H1 (cell line): Measurements from ENCODE around the gene ZDHHC22. TPM values are rescaled to one million over a fixed set of nuclear protein-coding genes. Genes with fewer than 3 reads are reported as not detected.

Source experiments
- CTCF ChIA-PET: fragments of 300-600 bp; sonication (Branson Sonifier 250); formaldehyde crosslinking; loops from one replicate; lab custom pipeline; 2021; ENCODE audit not compliant: partially characterized antibody; lab: Charles Lee
- POLR2A ChIA-PET: fragments of 300-600 bp; sonication (Branson Sonifier 250); formaldehyde crosslinking; loops from one replicate; lab custom pipeline; 2021; ENCODE audit warnings: inconsistent platforms; ENCODE audit not compliant: partially characterized antibody; lab: Charles Lee
- DNase-seq, 2 experiments: peaks; one replicate each; pipeline versions ENCODE4 v3.0.0 to v3.0.0-alpha.2; 2010 to 2022; ENCODE audit warnings: low spot score in 2 of 2, low read depth in 1 of 2, mixed read lengths in 1 of 2
- FAIRE-seq: peaks from 2 replicates; lab custom pipeline; 2011; peaks lifted over from hg19 to GRCh38; lab: Jason Lieb, UNC
- H2AFZ ChIP-seq: 2 replicates; pipeline ENCODE4 v1.8.1; 2012; ENCODE audit warnings: low read length, inconsistent platforms
- H2AK5ac ChIP-seq: 2 replicates; pipeline ENCODE4 v1.6.1; 2013; ENCODE audit warnings: low read depth, low read length
- H2BK120ac ChIP-seq: replicated peaks from 2 replicates; pipeline ENCODE3; 2013; ENCODE audit warnings: low read depth, low read length, inconsistent platforms
- H2BK12ac ChIP-seq: 2 replicates; pipeline ENCODE4 v1.6.1; 2013; ENCODE audit warnings: low read depth, low read length
- H2BK15ac ChIP-seq: 2 replicates; pipeline ENCODE4 v1.6.1; 2013; ENCODE audit warnings: low read length
- H2BK20ac ChIP-seq: 2 replicates; pipeline ENCODE4 v1.6.1; 2013; ENCODE audit warnings: low read length
- H2BK5ac ChIP-seq: 2 replicates; pipeline ENCODE4 v1.6.1; 2013; ENCODE audit warnings: low read depth, low read length
- H3K14ac ChIP-seq: 2 replicates; pipeline ENCODE4 v1.6.1; 2013; ENCODE audit warnings: inconsistent platforms; ENCODE audit not compliant: insufficient read length
- H3K18ac ChIP-seq: 2 replicates; pipeline ENCODE4 v1.6.1; 2013; ENCODE audit warnings: low read length; ENCODE audit errors: extremely low read depth
- H3K23ac ChIP-seq: 2 replicates; pipeline ENCODE4 v1.6.1; 2013; ENCODE audit warnings: inconsistent platforms; ENCODE audit not compliant: insufficient read length
- H3K23me2 ChIP-seq: 2 replicates; pipeline ENCODE4 v1.6.1; 2013; ENCODE audit warnings: low read depth, low read length
- H3K27ac ChIP-seq: 2 replicates; pipeline ENCODE4 v1.6.1; 2011; ENCODE audit warnings: low read depth, low read length, inconsistent platforms
- H3K27me3 ChIP-seq, 4 experiments: replicated peaks in 1 of 4; 1 replicate in 1 of 4; 2 replicates in 3 of 4; pipeline versions ENCODE4 v1.6.1 to v1.8.1; 2011 to 2013; ENCODE audit warnings: low read length in 3 of 4, mild to moderate bottlenecking in 3 of 4, inconsistent platforms in 2 of 4, mixed read lengths in 2 of 4, moderate library complexity in 1 of 4; ENCODE audit not compliant: control insufficient read depth in 3 of 4, insufficient read depth in 3 of 4; ENCODE audit errors: extremely low read depth in 1 of 4
- H3K36me3 ChIP-seq, 4 experiments: 2 replicates each; pipeline versions ENCODE4 v1.6.1 to v1.8.1; 2011 to 2013; ENCODE audit warnings: mild to moderate bottlenecking in 4 of 4, low read length in 3 of 4, moderate library complexity in 2 of 4, control low read depth in 1 of 4, inconsistent platforms in 1 of 4; ENCODE audit not compliant: insufficient read depth in 4 of 4, control insufficient read depth in 2 of 4
- H3K4ac ChIP-seq: replicated peaks from 2 replicates; pipeline ENCODE3; 2013; ENCODE audit warnings: low read length, low read depth, mixed read lengths, inconsistent platforms; ENCODE audit not compliant: insufficient read length
- H3K4me1 ChIP-seq, 4 experiments: replicated peaks in 1 of 4; 1 replicate in 1 of 4; 2 replicates in 3 of 4; pipeline versions ENCODE4 v1.6.1 to v1.8.1; 2011 to 2013; ENCODE audit warnings: low read length in 3 of 4, inconsistent platforms in 2 of 4, mixed read lengths in 1 of 4; ENCODE audit not compliant: insufficient read depth in 4 of 4, control insufficient read depth in 3 of 4
- H3K4me2 ChIP-seq, 2 experiments: 2 replicates each; pipeline versions ENCODE4 v1.6.1 to v1.8.1; 2011 to 2013; ENCODE audit warnings: low read depth in 2 of 2, low read length in 2 of 2, control low read depth in 1 of 2, inconsistent platforms in 1 of 2, mild to moderate bottlenecking in 1 of 2; ENCODE audit not compliant: insufficient read depth in 1 of 2
- H3K4me3 ChIP-seq, 4 experiments: fragments of 200-600, 300-600 bp in 1 of 4; sonication (generic), shearing (Covaris generic), sonication (Bioruptor Twin) in 1 of 4; 2 replicates each; pipeline versions ENCODE4 v1.5.1 to v1.8.1; 2011 to 2016; ENCODE audit warnings: low read length in 4 of 4, low read depth in 3 of 4, control low read depth in 2 of 4, inconsistent platforms in 2 of 4, mild to moderate bottlenecking in 2 of 4, mixed read lengths in 1 of 4, moderate library complexity in 1 of 4; ENCODE audit not compliant: insufficient read depth in 2 of 4; ENCODE audit errors: extremely low read depth in 1 of 4
- H3K56ac ChIP-seq: replicated peaks from 2 replicates; pipeline ENCODE3; 2013; ENCODE audit warnings: low read depth, mild to moderate bottlenecking, mixed read lengths, low read length, inconsistent platforms; ENCODE audit not compliant: insufficient read length
- H3K79me1 ChIP-seq: 2 replicates; pipeline ENCODE4 v1.6.1; 2013; ENCODE audit warnings: low read depth, low read length, control low read depth
- H3K79me2 ChIP-seq, 2 experiments: 2 replicates each; pipeline versions ENCODE4 v1.6.1 to v1.8.1; 2012 to 2013; ENCODE audit warnings: low read length in 2 of 2, mild to moderate bottlenecking in 2 of 2, inconsistent platforms in 1 of 2; ENCODE audit not compliant: insufficient read depth in 2 of 2, control insufficient read depth in 1 of 2
- H3K9ac ChIP-seq, 4 experiments: replicated peaks in 1 of 4; 1 replicate in 1 of 4; 2 replicates in 3 of 4; pipeline versions ENCODE4 v1.6.1 to v1.8.1; 2011 to 2013; ENCODE audit warnings: low read depth in 3 of 4, low read length in 3 of 4, control low read depth in 2 of 4, mild to moderate bottlenecking in 2 of 4, moderate library complexity in 2 of 4, inconsistent platforms in 1 of 4; ENCODE audit errors: extremely low read depth in 1 of 4
- H3K9me3 ChIP-seq, 2 experiments: 2 replicates each; pipeline versions ENCODE4 v1.6.1 to v1.8.1; 2012 to 2013; ENCODE audit warnings: mild to moderate bottlenecking in 2 of 2, moderate library complexity in 2 of 2, control low read depth in 1 of 2, inconsistent platforms in 1 of 2, low read depth in 1 of 2, low read length in 1 of 2, mixed read lengths in 1 of 2; ENCODE audit not compliant: insufficient read depth in 2 of 2
- H4K20me1 ChIP-seq, 2 experiments: replicated peaks in 1 of 2; 2 replicates each; pipeline versions ENCODE3 to v1.8.1; 2011 to 2013; ENCODE audit warnings: inconsistent platforms in 2 of 2, low read length in 2 of 2, mild to moderate bottlenecking in 1 of 2; ENCODE audit not compliant: insufficient read depth in 2 of 2, control insufficient read depth in 1 of 2
- H4K5ac ChIP-seq: 2 replicates; pipeline ENCODE4 v1.6.1; 2013; ENCODE audit warnings: low read length, low read depth, mixed read lengths, inconsistent platforms; ENCODE audit not compliant: insufficient read length
- H4K8ac ChIP-seq: 2 replicates; pipeline ENCODE4 v1.8.0; 2013; ENCODE audit warnings: mild to moderate bottlenecking, moderate library complexity, low read length, inconsistent platforms; ENCODE audit not compliant: insufficient read depth; ENCODE audit errors: extremely low read depth
- H4K91ac ChIP-seq: replicated peaks from 2 replicates; pipeline ENCODE3; 2013; ENCODE audit warnings: low read length, mixed read lengths, inconsistent platforms; ENCODE audit not compliant: insufficient read length
- CHD2 ChIP-seq: IDR thresholded peaks from 2 replicates; pipeline ENCODE4 v1.6.1; 2012; ENCODE audit warnings: low read length, improper control_type of control experiment
- EZH2 ChIP-seq: fragments of 200-600 bp; sonication (generic); IDR thresholded peaks from 2 replicates; pipeline ENCODE4 v1.7.1; 2012; ENCODE audit warnings: low read depth, mild to moderate bottlenecking, moderate library complexity, low read length, inconsistent platforms; ENCODE audit not compliant: severe bottlenecking
- JUN ChIP-seq: IDR thresholded peaks from 2 replicates; pipeline ENCODE4 v1.6.1; 2011; ENCODE audit warnings: low read depth, mild to moderate bottlenecking, improper control_type of control experiment, low read length
- MAFK ChIP-seq: IDR thresholded peaks from 2 replicates; pipeline ENCODE4 v1.6.1; 2012; ENCODE audit warnings: low read depth, mild to moderate bottlenecking, improper control_type of control experiment, low read length
- NANOG ChIP-seq: IDR thresholded peaks from 2 replicates; pipeline ENCODE4 v1.6.1; 2011; ENCODE audit warnings: low read length, low read depth, mild to moderate bottlenecking, inconsistent platforms; ENCODE audit not compliant: insufficient read depth, poor library complexity, severe bottlenecking
- POU5F1 ChIP-seq: IDR thresholded peaks from 2 replicates; pipeline ENCODE4 v1.6.1; 2011; ENCODE audit warnings: low read depth, mild to moderate bottlenecking, low read length, moderate library complexity
- RAD21 ChIP-seq, 2 experiments: IDR thresholded peaks in 1 of 2; conservative IDR thresholded peaks in 1 of 2; 2 replicates each; pipeline ENCODE4 v1.6.1; 2011; ENCODE audit warnings: low read depth in 2 of 2, low read length in 2 of 2, improper control_type of control experiment in 1 of 2, inconsistent platforms in 1 of 2, mild to moderate bottlenecking in 1 of 2, moderate library complexity in 1 of 2
- RXRA ChIP-seq: IDR thresholded peaks from 2 replicates; pipeline ENCODE4 v1.6.1; 2011; ENCODE audit warnings: low read depth, mild to moderate bottlenecking, low read length, moderate library complexity; ENCODE audit not compliant: insufficient read depth
- SP1 ChIP-seq: IDR thresholded peaks from 2 replicates; pipeline ENCODE4 v1.6.1; 2011; ENCODE audit warnings: low read depth, low read length
- TBP ChIP-seq: IDR thresholded peaks from 2 replicates; pipeline ENCODE4 v1.6.1; 2011; ENCODE audit warnings: low read depth, low read length, improper control_type of control experiment
- ZNF274 ChIP-seq: IDR thresholded peaks from 2 replicates; pipeline ENCODE4 v1.7.0; 2012; ENCODE audit warnings: low read length, borderline replicate concordance; ENCODE audit errors: extremely low read depth
- WGBS, 2 experiments: shearing (Covaris generic) in 1 of 2; methylation state at CpG; one replicate each; pipeline versions ENCODE4 v1.1.6 to v1.1.7; 2013 to 2015; ENCODE audit warnings: low lambda C conversion rate in 2 of 2, mixed read lengths in 2 of 2, inconsistent platforms in 1 of 2, low coverage in 1 of 2, missing lambda C conversion rate in 1 of 2; ENCODE audit not compliant: insufficient replicate concordance in 2 of 2, insufficient coverage in 1 of 2, insufficient read length in 1 of 2; ENCODE audit errors: extremely low coverage in 1 of 2, missing lambda C conversion rate in 1 of 2; 5-methylcytosine and 5-hydroxymethylcytosine counted together
- polyA plus RNA-seq, 7 experiments: library from polyadenylated mRNA; depleted of rRNA in 3 of 7; stranded (reverse) in 5 of 7; unstranded in 2 of 7; fragments of >200 nt in 5 of 7; fragments of 200-250 nt in 2 of 7; gene quantifications; 1 replicate in 5 of 7; 2 replicates in 1 of 7; 4 replicates in 1 of 7; pipeline versions ENCODE4 v1.2.1 to v1.2.3, GENCODE V29; 2011 to 2013; ENCODE audit warnings: missing spikeins in 2 of 7, mixed read lengths in 2 of 7
- total RNA-seq: library from RNA; stranded (reverse); fragmentation: NEBNext Ultra II Directional; extraction: Animal tissue kit (Norgen Biotek cat#: 25700); gene quantifications from 2 replicates; pipeline ENCODE4 v1.2.1, GENCODE V29; 2021

Gene ZDHHC22
- total and polyA plus RNA-seq, 2 of the 8 experiments (the other 6 are each of a cell fraction or from before 2014, with no cell fraction given) = 23.8 to 55.2 TPM

DNA sequence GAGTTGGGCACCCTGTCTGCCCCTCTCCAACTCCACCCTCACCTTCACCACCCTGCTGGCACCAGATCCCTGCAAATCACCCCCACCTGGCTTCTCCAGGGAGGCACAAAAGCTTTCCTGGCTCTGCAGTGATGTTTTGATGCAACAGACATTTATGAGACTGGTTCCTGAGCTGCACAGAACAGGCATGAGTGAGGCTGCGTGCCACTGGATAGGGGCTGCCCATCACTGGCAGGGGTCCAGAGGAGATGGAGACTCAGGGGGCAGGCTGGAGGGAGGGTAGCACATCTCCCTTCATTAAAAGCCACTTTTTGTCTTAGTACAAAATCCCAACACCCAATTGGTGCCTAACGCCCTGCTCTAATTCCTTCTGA is 17.3 kb upstream of the ZDHHC22 start:
- Histone ChIP-seq H2BK12ac (peak overlapping the region; percentile 13; the same call in 1 of the 2 replicates), H3K9ac (peak overlapping the region in 1 of 4 experiments; percentile 28; a peak in 1 of 7 replicates), H3K79me2 (no peaks in the 10 kb centered on the region), H3K79me1 (no peaks in the 10 kb centered on the region), H3K36me3 (no peaks in the 10 kb centered on the region), H4K91ac (peak overlapping the region; percentile 99), H4K5ac (no peak overlapping the region), H4K8ac (peak overlapping the region; percentile 9; the same call in 1 of the 2 replicates), H2BK120ac (peak overlapping the region; percentile 24), H3K18ac (peak overlapping the region; percentile 36; the same call in 1 of the 2 replicates), H3K4me1 (peaks cover 3 to 21% (median 14%) of the 10 kb centered on the region in 4 experiments), H3K4ac (no peak overlapping the region), H4K20me1 (peaks cover 0 to 2% of the 10 kb centered on the region in 2 experiments), H3K14ac (no peak overlapping the region), H3K27ac (no peak overlapping the region), H2AFZ (peak overlapping the region; percentile 96), H3K56ac (no peak overlapping the region), H3K4me3 (peak overlapping the region in 1 of 4 experiments; percentile 29; a peak in 1 of 8 replicates), H3K23me2 (peaks cover 4% of the 10 kb centered on the region), H2AK5ac (no peak overlapping the region), H2BK20ac (peak overlapping the region; percentile 100), H3K23ac (no peak overlapping the region), H3K27me3 (no peaks in the 10 kb centered on the region; a peak in 1 of 7 replicates), H2BK15ac (peak overlapping the region; percentile 100; the same call in 1 of the 2 replicates), H3K4me2 (peak overlapping the region; percentile 68 to 99), H3K9me3 (no peaks in the 10 kb centered on the region), H2BK5ac (peak overlapping the region; percentile 96; the same call in 1 of the 2 replicates)
- CTCF ChIA-PET = interaction anchor here (1.0 to 52.5 kb wide), 8 partner anchors 9 to 81 kb away, joined by 3 to 1490 read pairs (median 6); partner anchors contain the start of gene CIPC
- DNase-seq = no peak
- peak; percentile 24 for FAIRE-seq
- no peak for TF ChIP-seq RAD21 (IDR thresholded peaks at IDR 0.05 in 1 of 2, conservative IDR thresholded peaks at IDR 0.05 in 1 of 2; ENCODE audit: low read depth in 2 of 2, low read length in 2 of 2)
- TF ChIP-seq SP1 = no peak
- TF ChIP-seq MAFK = no peak
- TF ChIP-seq TBP = no peak
- TF ChIP-seq NANOG = no peak
- TF ChIP-seq POU5F1 = no peak
- TF ChIP-seq CHD2 = no peak
- no peak for TF ChIP-seq ZNF274
- TF ChIP-seq JUN = no peak
- no peak for TF ChIP-seq EZH2
- TF ChIP-seq RXRA = no peak
- POLR2A ChIA-PET = interaction anchor here (0.7 to 1.7 kb wide), 3 partner anchors 9 to 113 kb away, joined by 3 to 4 read pairs (median 3); no protein-coding TSS in a partner anchor
- 84% methylated on average over 2 of the region's 2 CpGs; no CpG with 5 or more reads in 1 of the 2 experiments for WGBS, 2 experiments
